H1 (cell line): ENCODE results near the gene IREB2.

Experiments
- CBX8 ChIP-seq: fragments of 300-800, 300-1000 bp; sonication (generic); IDR thresholded peaks from 2 replicates; pipeline ENCODE4 v1.7.1; 2016; ENCODE audit warnings: low read depth, low read length, borderline replicate concordance
- CEBPB ChIP-seq: IDR thresholded peaks from 2 replicates; pipeline ENCODE4 v1.6.1; 2012; ENCODE audit warnings: low read depth, low read length
- CTCF ChIP-seq, 3 experiments: IDR thresholded peaks; 1 replicate in 2 of 3; 2 replicates in 1 of 3; pipeline versions ENCODE4 v1.5.1 to v1.6.1; 2011; ENCODE audit warnings: low read length in 3 of 3, mild to moderate bottlenecking in 3 of 3, inconsistent platforms in 2 of 3, low read depth in 1 of 3, moderate library complexity in 1 of 3; ENCODE audit not compliant: insufficient read depth in 1 of 3; ENCODE audit errors: control extremely low read depth in 1 of 3
- GTF2F1 ChIP-seq: IDR thresholded peaks from 2 replicates; pipeline ENCODE4 v1.6.1; 2012; ENCODE audit warnings: low read depth, low read length, improper control_type of control experiment, borderline replicate concordance
- POLR2A ChIP-seq, 2 experiments: IDR thresholded peaks; 1 replicate in 1 of 2; 2 replicates in 1 of 2; pipeline ENCODE4 v1.6.1; 2011; ENCODE audit warnings: low read depth in 2 of 2, low read length in 2 of 2, mild to moderate bottlenecking in 2 of 2; ENCODE audit errors: control extremely low read depth in 1 of 2
- SP2 ChIP-seq: IDR thresholded peaks from 2 replicates; pipeline ENCODE4 v1.6.1; 2012; ENCODE audit warnings: mild to moderate bottlenecking, low read length, inconsistent platforms
- SUZ12 ChIP-seq: fragments of 200-600 bp; sonication (generic); IDR thresholded peaks from 2 replicates; pipeline ENCODE4 v1.6.1; 2012; ENCODE audit warnings: mild to moderate bottlenecking, inconsistent platforms, low read length, moderate library complexity, mixed read lengths
- TAF7 ChIP-seq: optimal IDR thresholded peaks from 2 replicates; pipeline ENCODE3; 2011; ENCODE audit warnings: low read depth, mild to moderate bottlenecking, inconsistent platforms, low read length, moderate library complexity, borderline replicate concordance
- TEAD4 ChIP-seq: IDR thresholded peaks from 2 replicates; pipeline ENCODE4 v1.6.1; 2012; ENCODE audit warnings: low read depth, low read length, inconsistent platforms, mixed read lengths
- USF2 ChIP-seq: IDR thresholded peaks from 2 replicates; pipeline ENCODE4 v1.6.1; 2011; ENCODE audit warnings: low read length, improper control_type of control experiment
- YY1 ChIP-seq: IDR thresholded peaks from 2 replicates; pipeline ENCODE4 v1.6.1; 2011; ENCODE audit warnings: low read depth, mild to moderate bottlenecking, low read length

GRCh38 chr15:78524230-78524629, 86.2 kb downstream of the IREB2 start:
- no peak for TF ChIP-seq CTCF (IDR thresholded peaks at IDR 0.05; ENCODE audit: control extremely low read depth in 1 of 3, insufficient read depth in 1 of 3, low read depth in 1 of 3, low read length in 3 of 3)
- no peak for TF ChIP-seq CBX8
- no peak for TF ChIP-seq GTF2F1
- TF ChIP-seq CEBPB: no peak
- no peak for TF ChIP-seq TAF7
- TF ChIP-seq SUZ12: no peak
- no peak for TF ChIP-seq TEAD4
- no peak for TF ChIP-seq YY1
- no peak for TF ChIP-seq POLR2A (IDR thresholded peaks at IDR 0.05; ENCODE audit: control extremely low read depth in 1 of 2, low read depth in 2 of 2, low read length in 2 of 2)
- TF ChIP-seq SP2: no peak
- TF ChIP-seq USF2: no peak
